HCT116 (cell line): ENCODE results near the gene THAP2. TPM values are rescaled to one million over a fixed set of nuclear protein-coding genes. Genes with fewer than 3 reads are reported as not detected.

Source experiments
- ATAC-seq: fragments of 200-7000 bp; cut with Tn5 transposase; 2 replicates; pipeline ENCODE4 v1.9.1; 2020; ENCODE audit warnings: mild to moderate bottlenecking, moderate library complexity
- BruUV-seq: library from RNA; stranded (reverse); fragments of 400-500 nt; replicated peaks from 2 replicates; lab custom pipeline; 2021; lab: Mats Ljungman, UMichigan
- CTCF ChIA-PET: fragments of 300-600 bp; sonication (Branson Sonifier 250); formaldehyde crosslinking; loops from one replicate; lab custom pipeline; 2021; ENCODE audit warnings: antibody characterized with exemption; lab: Charles Lee
- POLR2A ChIA-PET: fragments of 300-600, 350-600 bp; sonication (Branson Sonifier 250); formaldehyde crosslinking; loops from one replicate; lab custom pipeline; 2021; ENCODE audit warnings: antibody characterized with exemption; lab: Charles Lee
- RAD21 ChIA-PET, 2 experiments: fragments of 300-600 bp; sonication (Branson Sonifier 250); formaldehyde crosslinking; loops; one replicate each; lab custom pipeline; 2023; ENCODE audit warnings: low total read pairs in 2 of 2; ENCODE audit not compliant: uncharacterized antibody in 2 of 2, unreplicated experiment in 2 of 2, low non-redundant PET in 1 of 2; lab: Charles Lee
- DNase-seq: peaks from one replicate; pipeline ENCODE4 v3.0.0-alpha.2; 2010; ENCODE audit warnings: low read depth, low spot score
- H2AFZ ChIP-seq: fragments of 200-600 bp; shearing (Covaris generic), sonication (generic); 2 replicates; pipeline ENCODE4 v1.6.1; 2017; ENCODE audit warnings: low read depth, mixed run types, mixed read lengths, antibody characterized with exemption, low read length; ENCODE audit not compliant: poor library complexity, severe bottlenecking
- H3K27ac ChIP-seq: 2 replicates; pipeline ENCODE4 v1.5.1; 2012; ENCODE audit warnings: low read depth, low read length
- H3K27me3 ChIP-seq: fragments of 200-600 bp; sonication (generic); 2 replicates; pipeline ENCODE4 v1.6.1; 2016; ENCODE audit warnings: mixed run types, low read length, mixed read lengths; ENCODE audit not compliant: insufficient read depth
- H3K36me3 ChIP-seq, 2 experiments: fragments of 200-500 bp in 1 of 2; fragments of 200-600 bp in 1 of 2; sonication (Bioruptor generic) in 1 of 2; sonication (generic) in 1 of 2; 2 replicates each; pipeline versions ENCODE4 v1.5.1 to v1.6.1; 2014 to 2016; ENCODE audit warnings: low read length in 2 of 2, inconsistent platforms in 1 of 2, mixed read lengths in 1 of 2, mixed run types in 1 of 2; ENCODE audit not compliant: insufficient read depth in 2 of 2, control insufficient read depth in 1 of 2
- H3K4me1 ChIP-seq, 2 experiments: fragments of 200-600 bp in 1 of 2; sonication (generic) in 1 of 2; 2 replicates each; pipeline versions ENCODE4 v1.5.1 to v1.6.1; 2012 to 2017; ENCODE audit warnings: low read length in 2 of 2, inconsistent platforms in 1 of 2, mild to moderate bottlenecking in 1 of 2, mixed read lengths in 1 of 2, mixed run types in 1 of 2, moderate library complexity in 1 of 2; ENCODE audit not compliant: insufficient read depth in 2 of 2, control insufficient read depth in 1 of 2
- H3K4me2 ChIP-seq: fragments of 200-600 bp; sonication (generic); 2 replicates; pipeline ENCODE4 v1.6.1; 2017; ENCODE audit warnings: mixed run types, low read length, mixed read lengths
- H3K4me3 ChIP-seq, 2 experiments: fragments of 200-600 bp in 1 of 2; sonication (generic) in 1 of 2; replicated peaks in 1 of 2; 2 replicates each; pipeline ENCODE4 v1.5.1; 2011 to 2016; ENCODE audit warnings: low read length in 2 of 2, control low read depth in 1 of 2, low read depth in 1 of 2, mild to moderate bottlenecking in 1 of 2, mixed read lengths in 1 of 2, mixed run types in 1 of 2
- H3K79me2 ChIP-seq: fragments of 200-600 bp; sonication (generic); 2 replicates; pipeline ENCODE4 v1.6.1; 2017; ENCODE audit warnings: mild to moderate bottlenecking, mixed run types, low read length, moderate library complexity, mixed read lengths; ENCODE audit not compliant: insufficient read depth
- H3K9ac ChIP-seq: fragments of 200-600 bp; sonication (generic); 2 replicates; pipeline ENCODE4 v1.6.1; 2016; ENCODE audit warnings: low read length, mixed read lengths
- H3K9me2 ChIP-seq: fragments of 200-600 bp; sonication (generic), shearing (Covaris generic); 2 replicates; pipeline ENCODE4 v1.6.1; 2017; ENCODE audit warnings: mixed run types, mild to moderate bottlenecking, moderate library complexity; ENCODE audit not compliant: insufficient read depth
- H3K9me3 ChIP-seq, 2 experiments: fragments of 200-500 bp in 1 of 2; fragments of 200-600 bp in 1 of 2; sonication (Bioruptor generic) in 1 of 2; sonication (generic) in 1 of 2; 2 replicates each; pipeline ENCODE4 v1.6.1; 2014 to 2017; ENCODE audit warnings: low read length in 2 of 2, mixed read lengths in 2 of 2, inconsistent platforms in 1 of 2, low read depth in 1 of 2, mild to moderate bottlenecking in 1 of 2, mixed run types in 1 of 2, moderate library complexity in 1 of 2; ENCODE audit not compliant: control insufficient read depth in 1 of 2, insufficient read depth in 1 of 2
- H4K20me1 ChIP-seq: fragments of 200-600 bp; sonication (generic), shearing (Covaris generic); 2 replicates; pipeline ENCODE4 v1.6.1; 2017; ENCODE audit warnings: mixed run types, mild to moderate bottlenecking, moderate library complexity; ENCODE audit not compliant: insufficient read depth
- ATF3 ChIP-seq: IDR thresholded peaks from 2 replicates; pipeline ENCODE4 v1.6.1; 2012
- CBX3 ChIP-seq: IDR thresholded peaks from 2 replicates; pipeline ENCODE4 v1.6.1; 2012; ENCODE audit warnings: low read depth
- CEBPB ChIP-seq: IDR thresholded peaks from 2 replicates; pipeline ENCODE4 v1.6.1; 2012; ENCODE audit warnings: low read depth
- CTCF ChIP-seq, 3 experiments: fragments of 200-600 bp in 1 of 3; sonication (generic) in 1 of 3; IDR thresholded peaks in 2 of 3; conservative IDR thresholded peaks in 1 of 3; 2 replicates each; pipeline ENCODE4 v1.5.1; 2012 to 2017; ENCODE audit warnings: low read depth in 2 of 3, low read length in 2 of 3, antibody characterized with exemption in 1 of 3, borderline replicate concordance in 1 of 3, control low read depth in 1 of 3, mild to moderate bottlenecking in 1 of 3, mixed read lengths in 1 of 3, mixed run types in 1 of 3, moderate library complexity in 1 of 3; ENCODE audit not compliant: insufficient read depth in 1 of 3
- EGR1 ChIP-seq: IDR thresholded peaks from 2 replicates; pipeline ENCODE4 v1.6.1; 2012; ENCODE audit warnings: low read depth
- ELF1 ChIP-seq: IDR thresholded peaks from 2 replicates; pipeline ENCODE4 v1.6.1; 2012; ENCODE audit warnings: low read depth, borderline replicate concordance
- EZH2 ChIP-seq: fragments of 200-600 bp; sonication (generic); IDR thresholded peaks from 2 replicates; pipeline ENCODE4 v1.6.1; 2017; ENCODE audit warnings: antibody characterized with exemption, mixed run types
- EZH2phosphoT487 ChIP-seq: fragments of 200-600 bp; IDR thresholded peaks from 2 replicates; pipeline ENCODE4 v1.6.1; 2018; ENCODE audit warnings: antibody characterized with exemption, borderline replicate concordance
- FOSL1 ChIP-seq: IDR thresholded peaks from 2 replicates; pipeline ENCODE4 v1.6.1; 2012; ENCODE audit warnings: low read depth
- POLR2A ChIP-seq: IDR thresholded peaks from 2 replicates; pipeline ENCODE4 v1.7.0; 2011; ENCODE audit warnings: borderline replicate concordance; ENCODE audit not compliant: insufficient read depth, insufficient read length; ENCODE audit errors: extremely low read depth
- RAD21 ChIP-seq: IDR thresholded peaks from 2 replicates; pipeline ENCODE4 v1.6.1; 2012; ENCODE audit warnings: low read depth, mild to moderate bottlenecking
- SIN3A ChIP-seq: IDR thresholded peaks from 2 replicates; pipeline ENCODE4 v1.6.1; 2012; ENCODE audit warnings: low read depth
- SP1 ChIP-seq: IDR thresholded peaks from 2 replicates; pipeline ENCODE4 v1.6.1; 2012; ENCODE audit warnings: low read depth
- SRF ChIP-seq: IDR thresholded peaks from 2 replicates; pipeline ENCODE4 v1.6.1; 2012; ENCODE audit warnings: low read depth
- TCF7L2 ChIP-seq: IDR thresholded peaks from 2 replicates; pipeline ENCODE4 v1.7.0; 2011; ENCODE audit warnings: borderline replicate concordance, inconsistent platforms; ENCODE audit not compliant: insufficient read depth, insufficient read length; ENCODE audit errors: extremely low read depth
- YY1 ChIP-seq: IDR thresholded peaks from 2 replicates; pipeline ENCODE4 v1.6.1; 2011; ENCODE audit warnings: low read length, low read depth, moderate library complexity, mild to moderate bottlenecking; ENCODE audit not compliant: insufficient replicate concordance; ENCODE audit errors: extremely low read depth
- ZFX ChIP-seq: fragments of 450-650 bp; IDR thresholded peaks from 2 replicates; pipeline ENCODE4 v1.6.1; 2017
- ZNF274 ChIP-seq: fragments of 200-500 bp; sonication (Bioruptor generic); IDR thresholded peaks from 2 replicates; pipeline ENCODE4 v1.6.1; 2014; ENCODE audit warnings: mild to moderate bottlenecking, low read depth, low read length, inconsistent platforms
- intact Hi-C: fragments of 100-400 bp; cut with micrococcal nuclease; formaldehyde crosslinking; loops from 2 replicates; pipeline ENCODE4 v1.10.0; 2022
- total RNA-seq: library from RNA; stranded (reverse); gene quantifications from one replicate; pipeline ENCODE4 v1.2.1, GENCODE V29; 2021; ENCODE audit not compliant: unreplicated experiment
- TF ChIP-seq, protein P1 (sequence below): IDR thresholded peaks from 2 replicates; pipeline ENCODE4 v1.6.1; 2012; ENCODE audit warnings: low read depth
- TF ChIP-seq, protein P2 (sequence below): IDR thresholded peaks from 2 replicates; pipeline ENCODE4 v1.6.1; 2012

Gene THAP2
- total RNA-seq, 1 experiment from 2014 or later: 3.7 TPM

DNA sequence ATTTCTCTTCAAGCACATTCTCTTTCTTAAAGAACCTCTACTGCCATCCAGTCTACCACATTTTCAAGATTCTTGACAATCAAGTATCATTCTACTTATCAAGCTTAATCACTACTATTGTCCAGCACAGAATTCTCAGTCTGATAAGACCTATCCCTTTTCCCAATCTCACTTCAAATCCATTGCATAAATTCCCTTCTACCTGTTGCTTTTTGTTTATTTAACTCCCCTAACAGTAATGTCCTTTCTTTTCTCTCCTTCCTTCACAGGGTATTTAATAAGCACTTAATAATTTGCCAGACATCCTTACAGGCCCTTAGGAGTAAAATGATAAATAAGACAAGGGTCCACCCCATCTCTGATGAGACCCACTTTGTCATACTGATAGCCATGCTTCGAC is 42.2 kb upstream of the THAP2 start (continued):
- no peak for TF ChIP-seq EZH2phosphoT487
- TF ChIP-seq TCF7L2: no peak
- no peak for TF ChIP-seq CTCF (IDR thresholded peaks at IDR 0.05 in 2 of 3, conservative IDR thresholded peaks at IDR 0.05 in 1 of 3; ENCODE audit: borderline replicate concordance in 1 of 3, insufficient read depth in 1 of 3, low read depth in 2 of 3, low read length in 2 of 3)
- TF ChIP-seq ZNF274: no peak

DNA sequence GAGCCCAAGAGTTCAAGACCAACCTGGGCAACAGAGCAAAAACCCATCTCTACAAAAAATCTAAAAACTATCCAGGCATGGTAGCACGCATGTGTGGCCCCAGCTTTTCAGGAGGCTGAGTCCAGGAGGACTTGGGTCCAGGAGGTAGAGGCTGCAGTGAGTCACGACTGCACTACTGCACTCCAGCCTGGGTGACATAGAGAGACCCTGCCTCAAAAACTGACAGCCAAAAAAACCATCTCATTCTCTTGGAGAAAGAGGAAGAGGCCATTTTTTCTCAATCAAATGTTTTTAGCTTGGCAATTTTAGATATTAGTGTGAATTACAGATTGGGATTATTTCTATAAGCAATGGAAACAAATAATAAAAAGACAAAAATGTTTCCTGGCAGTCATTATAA is 38.6 kb upstream of the THAP2 start:
- no peak overlapping the region for H3K4me2 ChIP-seq
- no peaks in the 10 kb centered on the region for H3K27me3 ChIP-seq
- intact Hi-C loops: no loop called here
- H3K79me2 ChIP-seq: peaks cover 11% of the 10 kb centered on the region
- DNase-seq (no peak), ATAC-seq (no peak)
- no peak overlapping the region for H2AFZ ChIP-seq
- no TSS peak for BruUV-seq
- no peaks in the 10 kb centered on the region for H3K4me1 ChIP-seq
- ChIA-PET RAD21 (no interaction called here), CTCF (interaction anchor here (0.5 to 2.9 kb wide), 2 partner anchors 9 to 11 kb away, joined by 3 to 19 read pairs; no protein-coding TSS in a partner anchor), POLR2A (no interaction called here)
- no peak overlapping the region for H3K27ac ChIP-seq
- H3K9me2 ChIP-seq: no peaks in the 10 kb centered on the region
- H3K9me3 ChIP-seq: no peaks in the 10 kb centered on the region
- H3K9ac ChIP-seq: no peak overlapping the region
- TF ChIP-seq EZH2 (no peak), SP1 (no peak), TCF7L2 (no peak), YY1 (no peak), CEBPB (no peak), EGR1 (no peak), SIN3A (no peak), POLR2A (no peak), RAD21 (no peak), ATF3 (no peak), ELF1 (no peak), FOSL1 (no peak), ZNF274 (no peak), ZFX (no peak), EZH2phosphoT487 (no peak), SRF (no peak), CBX3 (no peak)
- TF ChIP-seq, protein P1, sequence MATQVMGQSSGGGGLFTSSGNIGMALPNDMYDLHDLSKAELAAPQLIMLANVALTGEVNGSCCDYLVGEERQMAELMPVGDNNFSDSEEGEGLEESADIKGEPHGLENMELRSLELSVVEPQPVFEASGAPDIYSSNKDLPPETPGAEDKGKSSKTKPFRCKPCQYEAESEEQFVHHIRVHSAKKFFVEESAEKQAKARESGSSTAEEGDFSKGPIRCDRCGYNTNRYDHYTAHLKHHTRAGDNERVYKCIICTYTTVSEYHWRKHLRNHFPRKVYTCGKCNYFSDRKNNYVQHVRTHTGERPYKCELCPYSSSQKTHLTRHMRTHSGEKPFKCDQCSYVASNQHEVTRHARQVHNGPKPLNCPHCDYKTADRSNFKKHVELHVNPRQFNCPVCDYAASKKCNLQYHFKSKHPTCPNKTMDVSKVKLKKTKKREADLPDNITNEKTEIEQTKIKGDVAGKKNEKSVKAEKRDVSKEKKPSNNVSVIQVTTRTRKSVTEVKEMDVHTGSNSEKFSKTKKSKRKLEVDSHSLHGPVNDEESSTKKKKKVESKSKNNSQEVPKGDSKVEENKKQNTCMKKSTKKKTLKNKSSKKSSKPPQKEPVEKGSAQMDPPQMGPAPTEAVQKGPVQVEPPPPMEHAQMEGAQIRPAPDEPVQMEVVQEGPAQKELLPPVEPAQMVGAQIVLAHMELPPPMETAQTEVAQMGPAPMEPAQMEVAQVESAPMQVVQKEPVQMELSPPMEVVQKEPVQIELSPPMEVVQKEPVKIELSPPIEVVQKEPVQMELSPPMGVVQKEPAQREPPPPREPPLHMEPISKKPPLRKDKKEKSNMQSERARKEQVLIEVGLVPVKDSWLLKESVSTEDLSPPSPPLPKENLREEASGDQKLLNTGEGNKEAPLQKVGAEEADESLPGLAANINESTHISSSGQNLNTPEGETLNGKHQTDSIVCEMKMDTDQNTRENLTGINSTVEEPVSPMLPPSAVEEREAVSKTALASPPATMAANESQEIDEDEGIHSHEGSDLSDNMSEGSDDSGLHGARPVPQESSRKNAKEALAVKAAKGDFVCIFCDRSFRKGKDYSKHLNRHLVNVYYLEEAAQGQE: no peak
- TF ChIP-seq, protein P2, sequence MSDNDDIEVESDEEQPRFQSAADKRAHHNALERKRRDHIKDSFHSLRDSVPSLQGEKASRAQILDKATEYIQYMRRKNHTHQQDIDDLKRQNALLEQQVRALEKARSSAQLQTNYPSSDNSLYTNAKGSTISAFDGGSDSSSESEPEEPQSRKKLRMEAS: no peak
- peaks cover 60 to 63% of the 10 kb centered on the region in 2 experiments for H3K36me3 ChIP-seq
- no peaks in the 10 kb centered on the region for H4K20me1 ChIP-seq
- no peak overlapping the region for H3K4me3 ChIP-seq
